Pancreas (tissue), 10 donors: Measurements from ENCODE around the gene GPR146. TPM values are rescaled to one million over a fixed set of nuclear protein-coding genes. Genes with fewer than 3 reads are reported as not detected.

Source experiments
- ATAC-seq, 4 donors: fragments of 200-7000 bp; cut with Tn5 transposase; one replicate each; pipeline versions ENCODE4 v1.8.0 to v1.9.1; 2020; ENCODE audit warnings: mild to moderate bottlenecking in 4 of 4, moderate library complexity in 4 of 4
- DNase-seq, 6 donors: peaks; one replicate each; pipeline ENCODE4 v3.0.0-alpha.2; 2020
- FAIRE-seq: peaks from 2 replicates; lab custom pipeline; 2012; peaks lifted over from hg19 to GRCh38; lab: Jason Lieb, UNC
- H3K27ac ChIP-seq, 4 donors: fragments of 200-600 bp; sonication (generic); 1 replicate in 3 of 4; 2 replicates in 1 of 4; pipeline versions ENCODE4 v1.5.0 to v1.8.0; 2020
- H3K27me3 ChIP-seq, 4 donors: fragments of 200-600 bp; one replicate each; pipeline ENCODE4 v1.8.0; 2021
- H3K36me3 ChIP-seq, 3 donors: fragments of 200-600 bp; sonication (generic) in 1 of 3; one replicate each; pipeline versions ENCODE4 v1.5.0 to v1.8.0; 2020 to 2021
- H3K4me1 ChIP-seq, 3 donors: fragments of 200-600 bp; one replicate each; pipeline ENCODE4 v1.8.0; 2021
- H3K4me3 ChIP-seq, 4 donors: fragments of 200-600 bp; sonication (generic) in 2 of 4; one replicate each; pipeline versions ENCODE4 v1.5.0 to v1.8.0; 2020 to 2021
- H3K9me3 ChIP-seq, 4 donors: fragments of 200-600 bp; one replicate each; pipeline ENCODE4 v1.8.0; 2021
- CTCF ChIP-seq, 4 donors: fragments of 200-600 bp; sonication (generic) in 3 of 4; IDR thresholded peaks; one replicate each; pipeline versions ENCODE4 v1.5.0 to v1.8.0; 2021; ENCODE audit warnings: antibody characterized with exemption in 4 of 4
- WGBS, 2 donors: extraction: QIAGEN DNeasy Blood & Tissue Kit; methylation state at CpG; one replicate each; pipeline ENCODE4 v1.1.7; 2013; 5-methylcytosine and 5-hydroxymethylcytosine counted together
- intact Hi-C, 3 donors: fragments of 100-400 bp; cut with DNase I; formaldehyde crosslinking; loops; one replicate each; pipeline versions ENCODE4 v1.11.1 to v1.14.2; 2022
- polyA plus RNA-seq, 2 donors: library from polyadenylated mRNA; stranded (reverse); fragments of 200-250 nt; gene quantifications; one replicate each; pipeline ENCODE4 v1.2.3, GENCODE V29; 2013
- total RNA-seq, 6 donors: library from RNA; stranded (reverse); fragmentation: NEBNext Ultra II Directional in 4 of 6; extraction: Animal tissue kit (Norgen Biotek cat#: 25700) in 4 of 6; gene quantifications; one replicate each; pipeline versions ENCODE4 v1.2.1 to v1.2.4, GENCODE V29; 2021 to 2023
- donor health status: healthy with polysubstance abuse.
- donor health status: DM: no; HTN: no; CAD: no; lungs with moderate emphysema.
- donor health status: DM: no; HTN: no; CAD: no.
- donor health status: control.
- donor health status: control.
- donor health status: Bipolar disorder and iron deficiency.
- donor health status: DM: yes; HTN: yes; CAD: no.
- donor health status: DM: no; HTN: no; CAD: no.
- donor health status: DM: no; HTN: no; CAD: no.
- donor health status: DM: yes; HTN: yes; CAD: no.

GPR146 gene
- total and polyA plus RNA-seq, 8 donors: 3.4 to 6.5 (median 4.1) TPM

DNA sequence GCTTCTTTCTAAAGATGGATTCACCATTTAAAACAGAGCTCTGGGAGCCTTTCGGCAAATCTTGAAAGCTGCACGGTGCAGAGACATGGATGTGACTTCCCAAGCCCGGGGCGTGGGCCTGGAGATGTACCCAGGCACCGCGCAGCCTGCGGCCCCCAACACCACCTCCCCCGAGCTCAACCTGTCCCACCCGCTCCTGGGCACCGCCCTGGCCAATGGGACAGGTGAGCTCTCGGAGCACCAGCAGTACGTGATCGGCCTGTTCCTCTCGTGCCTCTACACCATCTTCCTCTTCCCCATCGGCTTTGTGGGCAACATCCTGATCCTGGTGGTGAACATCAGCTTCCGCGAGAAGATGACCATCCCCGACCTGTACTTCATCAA, 47.3 kb downstream of the GPR146 start:
- ATAC-seq: no peak
- Histone ChIP-seq H3K27ac (no peak overlapping the region), H3K36me3 (no peaks in the 10 kb centered on the region), H3K9me3 (no peaks in the 10 kb centered on the region), H3K4me1 (peaks cover 9 to 15% (median 13%) of the 10 kb centered on the region in 3 donors), H3K4me3 (no peak overlapping the region), H3K27me3 (no peaks in the 10 kb centered on the region)
- intact Hi-C loops: no loop called here
- no peak for TF ChIP-seq CTCF (IDR thresholded peaks at IDR 0.05)
- no peak for FAIRE-seq
- 95 to 97% methylated on average over 18 of the region's 18 CpGs for WGBS, 2 donors
- peak in 1 of 6 donors; percentile 48 for DNase-seq

GRCh38 chr7:1092161-1092632, 47.9 kb downstream of the GPR146 start:
- Histone ChIP-seq H3K4me3 (no peak overlapping the region), H3K27me3 (no peaks in the 10 kb centered on the region), H3K27ac (no peak overlapping the region), H3K9me3 (no peaks in the 10 kb centered on the region), H3K36me3 (no peaks in the 10 kb centered on the region), H3K4me1 (peaks cover 9 to 12% (median 12%) of the 10 kb centered on the region in 3 donors)
- no peak for ATAC-seq
- WGBS, 2 donors: 95 to 96% methylated on average over 40 of the region's 40 CpGs
- intact Hi-C loops: no loop called here
- DNase-seq: no peak
- FAIRE-seq: no peak
- no peak for TF ChIP-seq CTCF (IDR thresholded peaks at IDR 0.05)

DNA sequence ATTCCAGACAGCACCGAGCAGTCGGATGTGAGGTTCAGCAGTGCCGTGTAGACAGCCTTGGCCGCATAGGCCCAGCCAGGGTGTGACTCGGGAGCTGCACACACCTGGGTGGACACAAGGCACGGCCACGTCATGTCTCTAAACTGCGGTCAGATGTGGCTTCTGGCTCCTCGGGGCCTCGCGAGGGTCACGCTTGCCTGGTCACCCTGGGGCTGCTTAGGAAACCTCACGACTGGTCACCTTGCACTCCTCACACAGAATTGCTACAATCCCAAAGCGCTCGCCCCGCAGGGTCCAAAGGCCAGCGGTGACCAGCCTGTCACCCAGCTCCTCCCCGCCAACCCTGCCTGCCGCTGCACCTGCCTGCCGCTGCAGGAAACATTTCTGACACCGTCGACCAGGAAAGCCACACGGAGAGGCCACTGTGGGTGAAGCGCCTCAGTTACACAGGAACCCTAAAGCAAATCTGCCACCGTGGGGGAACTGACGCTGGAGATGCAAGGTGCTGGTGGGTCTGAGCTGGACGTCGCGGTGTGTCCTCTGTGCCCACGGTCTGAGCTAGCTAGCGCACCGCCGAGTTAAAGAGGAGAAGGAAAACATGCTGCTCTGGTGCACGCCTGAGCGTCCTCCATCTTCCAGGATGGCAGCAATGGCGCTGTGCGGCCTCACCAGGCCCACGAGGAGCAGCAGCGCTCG, 48.6 kb downstream of the GPR146 start:
- no peaks in the 10 kb centered on the region for H3K9me3 ChIP-seq
- DNase-seq: peak in 1 of 6 donors; percentile 53
- no peak for FAIRE-seq
- H3K27me3 ChIP-seq: no peaks in the 10 kb centered on the region
- intact Hi-C loops: no loop called here
- H3K36me3 ChIP-seq: no peaks in the 10 kb centered on the region
- 89 to 91% methylated on average over 39 to 40 of the region's 40 CpGs for WGBS, 2 donors
- TF ChIP-seq CTCF (IDR thresholded peaks at IDR 0.05): no peak
- H3K4me3 ChIP-seq: no peak overlapping the region
- ATAC-seq: no peak
- no peak overlapping the region for H3K27ac ChIP-seq
- peaks cover 4% of the 10 kb centered on the region in 3 donors for H3K4me1 ChIP-seq

DNA sequence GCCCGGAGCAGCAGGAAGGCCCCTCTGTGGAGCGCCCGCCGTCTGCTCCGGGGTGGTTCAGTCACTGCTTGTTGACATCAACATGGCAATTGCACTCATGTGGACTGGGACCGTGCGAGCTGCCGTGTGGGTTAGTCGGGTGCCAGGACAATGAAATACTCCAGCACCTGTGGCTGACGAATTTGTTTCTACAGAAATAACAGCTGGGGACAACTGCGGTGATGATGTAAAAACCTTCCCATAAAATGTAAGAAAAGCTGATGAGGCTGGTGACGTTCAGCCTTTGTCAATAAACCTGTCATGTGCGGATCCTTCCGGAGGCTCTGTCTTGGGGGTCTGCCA, 49.1 kb downstream of the GPR146 start:
- no peak overlapping the region for H3K27ac ChIP-seq
- no peaks in the 10 kb centered on the region for H3K9me3 ChIP-seq
- WGBS, 2 donors: 87 to 91% methylated on average over 14 of the region's 14 CpGs
- FAIRE-seq (no peak), ATAC-seq (no peak), DNase-seq (no peak)
- H3K4me1 ChIP-seq: no peaks in the 10 kb centered on the region
- no peaks in the 10 kb centered on the region for H3K36me3 ChIP-seq
- H3K4me3 ChIP-seq: no peak overlapping the region
- no peaks in the 10 kb centered on the region for H3K27me3 ChIP-seq
- no peak for TF ChIP-seq CTCF (IDR thresholded peaks at IDR 0.05)
- intact Hi-C loops: no loop called here

GRCh38 chr7:1093916-1094508, 49.7 kb downstream of the GPR146 start:
- FAIRE-seq (no peak), DNase-seq (peak in 1 of 6 donors; percentile 52), ATAC-seq (no peak)
- Histone ChIP-seq H3K4me3 (no peak overlapping the region), H3K36me3 (no peaks in the 10 kb centered on the region), H3K4me1 (no peaks in the 10 kb centered on the region), H3K27me3 (no peaks in the 10 kb centered on the region), H3K9me3 (no peaks in the 10 kb centered on the region), H3K27ac (no peak overlapping the region)
- 88 to 89% methylated on average over 20 of the region's 20 CpGs for whole genome bisulfite sequencing, 2 donors
- TF ChIP-seq CTCF (IDR thresholded peaks at IDR 0.05): no peak
- intact Hi-C loops: no loop called here
